ENCODE data around the gene RTCA. TPM values are rescaled to one million over a fixed set of nuclear protein-coding genes. Genes with fewer than 3 reads are reported as not detected.

The RTCA gene
- total RNA-seq, result 10 to 100 TPM; 37.4 to 37.6 TPM
- 10 to 100 TPM; 22.8 to 23.6 TPM for polyA plus RNA-seq
- long read RNA-seq, donor 1, transcript RTCA-203 (11 exons, 2,535 nt), result major isoform, 6 of 7 reads
- long read RNA-seq, donor 1, partial matches to known transcripts, result 0 of 7 reads
- long read RNA-seq, donor 1, other reads (novel, unspliced or antisense), result 0 of 7 reads
- long read RNA-seq, donor 2, partial matches to known transcripts, result 0 of 1 reads
- long read RNA-seq, donor 2, other reads (novel, unspliced or antisense), result 0 of 1 reads
- long read RNA-seq, donor 3, partial matches to known transcripts, result 6 of 12 reads
- long read RNA-seq, donor 3, other reads (novel, unspliced or antisense), result 0 of 12 reads
- long read RNA-seq, donor 4, partial matches to known transcripts, result 0 of 3 reads
- long read RNA-seq, donor 4, other reads (novel, unspliced or antisense), result 0 of 3 reads
- long read RNA-seq, donor 5, transcript RTCA-203 (11 exons, 2,535 nt), result major isoform, 8 of 9 reads
- long read RNA-seq, donor 5, partial matches to known transcripts, result 0 of 9 reads
- long read RNA-seq, donor 5, other reads (novel, unspliced or antisense), result 0 of 9 reads

GRCh38 chr1:100265931-100266740, at the start of gene RTCA:
Gene RTCA (plus strand): TSS chr1:100266216. CDS start chr1:100266376, 160 bp downstream.
- 0% methylated on average over 53 of the region's 53 CpGs for WGBS, 2 donors
- H3K36me3 ChIP-seq (ENCODE audit: control insufficient read depth in 4 of 4, insufficient read depth in 4 of 4, low read length in 4 of 4), result peaks cover 4 to 21% (median 11%) of the 10 kb centered on the region in 4 donors
- H3K9ac ChIP-seq (ENCODE audit: insufficient read depth in 1 of 2, low read length in 2 of 2), result peak within 1 kb of the TSS; percentile 97
- H3K4me1 ChIP-seq (ENCODE audit: control insufficient read depth in 5 of 5, insufficient read depth in 5 of 5, low read length in 5 of 5), result peaks cover 0 to 15% (median 7%) of the 10 kb centered on the region in 5 donors
- DNase-seq (peak; percentile 95 to 98 (median 98)), ATAC-seq (ENCODE audit: insufficient read depth, low FRiP score) (peak; percentile 98)
- TF ChIP-seq, protein P1, sequence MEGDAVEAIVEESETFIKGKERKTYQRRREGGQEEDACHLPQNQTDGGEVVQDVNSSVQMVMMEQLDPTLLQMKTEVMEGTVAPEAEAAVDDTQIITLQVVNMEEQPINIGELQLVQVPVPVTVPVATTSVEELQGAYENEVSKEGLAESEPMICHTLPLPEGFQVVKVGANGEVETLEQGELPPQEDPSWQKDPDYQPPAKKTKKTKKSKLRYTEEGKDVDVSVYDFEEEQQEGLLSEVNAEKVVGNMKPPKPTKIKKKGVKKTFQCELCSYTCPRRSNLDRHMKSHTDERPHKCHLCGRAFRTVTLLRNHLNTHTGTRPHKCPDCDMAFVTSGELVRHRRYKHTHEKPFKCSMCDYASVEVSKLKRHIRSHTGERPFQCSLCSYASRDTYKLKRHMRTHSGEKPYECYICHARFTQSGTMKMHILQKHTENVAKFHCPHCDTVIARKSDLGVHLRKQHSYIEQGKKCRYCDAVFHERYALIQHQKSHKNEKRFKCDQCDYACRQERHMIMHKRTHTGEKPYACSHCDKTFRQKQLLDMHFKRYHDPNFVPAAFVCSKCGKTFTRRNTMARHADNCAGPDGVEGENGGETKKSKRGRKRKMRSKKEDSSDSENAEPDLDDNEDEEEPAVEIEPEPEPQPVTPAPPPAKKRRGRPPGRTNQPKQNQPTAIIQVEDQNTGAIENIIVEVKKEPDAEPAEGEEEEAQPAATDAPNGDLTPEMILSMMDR (IDR thresholded peaks at IDR 0.05; ENCODE audit: control extremely low read depth, extremely low read depth), result no peak
- peak within 1 kb of the TSS; percentile 97 for H3K4me3 ChIP-seq
- H3K27me3 ChIP-seq (ENCODE audit: control insufficient read depth in 3 of 3, insufficient read depth in 3 of 3, low read length in 2 of 3), result no peaks in the 10 kb centered on the region
- H3K27ac ChIP-seq (ENCODE audit: low read depth in 1 of 2, low read length in 1 of 2), result peak within 1 kb of the TSS; percentile 87 to 93
- peaks cover 0 to 2% (median 0%) of the 10 kb centered on the region in 4 donors for H3K9me3 ChIP-seq (ENCODE audit: control insufficient read depth in 4 of 4, insufficient read depth in 3 of 4, low read length in 3 of 4)

- H3K9me3 ChIP-seq (ENCODE audit: control insufficient read depth in 4 of 4, insufficient read depth in 3 of 4, low read length in 3 of 4), result no peaks in the 10 kb centered on the region
- WGBS, 2 donors, result 72 to 84% methylated on average over 2 of the region's 2 CpGs
- no peak overlapping the region for H3K4me3 ChIP-seq
- H3K36me3 ChIP-seq (ENCODE audit: control insufficient read depth in 4 of 4, insufficient read depth in 4 of 4, low read length in 4 of 4), result peaks cover 12 to 29% (median 14%) of the 10 kb centered on the region in 4 donors
- TF ChIP-seq, protein P1 (IDR thresholded peaks at IDR 0.05; ENCODE audit: control extremely low read depth, extremely low read depth), result no peak
- peaks cover 0 to 5% (median 0%) of the 10 kb centered on the region in 5 donors for H3K4me1 ChIP-seq (ENCODE audit: control insufficient read depth in 5 of 5, insufficient read depth in 5 of 5, low read length in 5 of 5)
- H3K9ac ChIP-seq (ENCODE audit: insufficient read depth in 1 of 2, low read length in 2 of 2), result no peak overlapping the region
- ATAC-seq (ENCODE audit: insufficient read depth, low FRiP score) (no peak), DNase-seq (no peak)
- peak overlapping the region; percentile 47 to 70 for H3K27ac ChIP-seq (ENCODE audit: low read depth in 1 of 2, low read length in 1 of 2)
- H3K27me3 ChIP-seq (ENCODE audit: control insufficient read depth in 3 of 3, insufficient read depth in 3 of 3, low read length in 2 of 3), result no peaks in the 10 kb centered on the region
Measured at GRCh38 chr1:100217834-100218233, 48.2 kb upstream of the RTCA start.

DNA sequence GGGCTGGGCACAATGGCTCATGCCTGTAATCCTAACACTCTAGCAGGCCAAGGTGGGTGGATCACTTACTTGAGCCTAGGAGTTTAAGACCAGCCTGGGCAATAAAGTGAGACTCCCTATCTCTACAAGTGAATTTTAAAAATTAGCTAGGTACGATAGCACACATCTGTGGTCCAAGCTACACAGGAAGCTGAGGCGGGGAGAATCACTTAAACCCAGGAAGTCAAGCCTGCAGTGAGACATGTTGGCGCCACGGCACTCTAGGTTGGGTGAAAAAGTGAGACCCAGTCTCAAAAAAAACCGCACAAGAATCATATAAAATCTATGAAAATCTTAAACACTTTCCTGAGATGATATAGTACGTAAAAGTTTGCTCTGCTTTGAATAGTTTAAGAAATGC, 46.6 kb upstream of the RTCA start:
- Histone ChIP-seq H3K9me3 (ENCODE audit: control insufficient read depth in 4 of 4, insufficient read depth in 3 of 4, low read length in 3 of 4) (no peaks in the 10 kb centered on the region), H3K4me1 (ENCODE audit: control insufficient read depth in 5 of 5, insufficient read depth in 5 of 5, low read length in 5 of 5) (peaks cover 0 to 6% (median 0%) of the 10 kb centered on the region in 5 donors), H3K36me3 (ENCODE audit: control insufficient read depth in 4 of 4, insufficient read depth in 4 of 4, low read length in 4 of 4) (peaks cover 3 to 26% (median 7%) of the 10 kb centered on the region in 4 donors), H3K27ac (ENCODE audit: low read depth in 1 of 2, low read length in 1 of 2) (no peak overlapping the region), H3K27me3 (ENCODE audit: control insufficient read depth in 3 of 3, insufficient read depth in 3 of 3, low read length in 2 of 3) (no peaks in the 10 kb centered on the region), H3K9ac (ENCODE audit: insufficient read depth in 1 of 2, low read length in 2 of 2) (no peak overlapping the region), H3K4me3 (no peak overlapping the region)
- 76 to 78% methylated on average over 6 of the region's 6 CpGs for WGBS, 2 donors
- TF ChIP-seq, protein P1 (IDR thresholded peaks at IDR 0.05; ENCODE audit: control extremely low read depth, extremely low read depth), result no peak
- no peak for DNase-seq
- ATAC-seq (ENCODE audit: insufficient read depth, low FRiP score), result no peak

All from lung (tissue), 16 donors.